ENCODE results near the gene FMOD. TPM values are rescaled to one million over a fixed set of nuclear protein-coding genes. Genes with fewer than 3 reads are reported as not detected.
A peak's percentile ranks its signal among the peaks of the same experiment; 100 is the strongest.

The FMOD gene
- total and polyA plus RNA-seq, 4 donors = 16.5 to 93.4 (median 32.8) TPM

- Histone ChIP-seq H3K4me1 (ENCODE audit: control insufficient read depth in 5 of 5, insufficient read depth in 5 of 5, low read length in 5 of 5) (peaks cover 2 to 18% (median 10%) of the 10 kb centered on the region in 5 donors), H3K9ac (ENCODE audit: insufficient read depth in 1 of 2, low read length in 2 of 2) (no peak overlapping the region), H3K9me3 (ENCODE audit: control insufficient read depth in 4 of 4, insufficient read depth in 3 of 4, low read length in 3 of 4) (no peaks in the 10 kb centered on the region), H3K4me3 (no peak overlapping the region), H3K27me3 (ENCODE audit: control insufficient read depth in 3 of 3, insufficient read depth in 3 of 3, low read length in 2 of 3) (no peaks in the 10 kb centered on the region), H3K36me3 (ENCODE audit: control insufficient read depth in 4 of 4, insufficient read depth in 4 of 4, low read length in 4 of 4) (no peaks in the 10 kb centered on the region), H3K27ac (ENCODE audit: low read depth in 1 of 2, low read length in 1 of 2) (no peak overlapping the region)
- DNase-seq (peak in 1 of 3 donors; percentile 34), ATAC-seq (ENCODE audit: insufficient read depth, low FRiP score) (no peak)
- TF ChIP-seq, protein P1, sequence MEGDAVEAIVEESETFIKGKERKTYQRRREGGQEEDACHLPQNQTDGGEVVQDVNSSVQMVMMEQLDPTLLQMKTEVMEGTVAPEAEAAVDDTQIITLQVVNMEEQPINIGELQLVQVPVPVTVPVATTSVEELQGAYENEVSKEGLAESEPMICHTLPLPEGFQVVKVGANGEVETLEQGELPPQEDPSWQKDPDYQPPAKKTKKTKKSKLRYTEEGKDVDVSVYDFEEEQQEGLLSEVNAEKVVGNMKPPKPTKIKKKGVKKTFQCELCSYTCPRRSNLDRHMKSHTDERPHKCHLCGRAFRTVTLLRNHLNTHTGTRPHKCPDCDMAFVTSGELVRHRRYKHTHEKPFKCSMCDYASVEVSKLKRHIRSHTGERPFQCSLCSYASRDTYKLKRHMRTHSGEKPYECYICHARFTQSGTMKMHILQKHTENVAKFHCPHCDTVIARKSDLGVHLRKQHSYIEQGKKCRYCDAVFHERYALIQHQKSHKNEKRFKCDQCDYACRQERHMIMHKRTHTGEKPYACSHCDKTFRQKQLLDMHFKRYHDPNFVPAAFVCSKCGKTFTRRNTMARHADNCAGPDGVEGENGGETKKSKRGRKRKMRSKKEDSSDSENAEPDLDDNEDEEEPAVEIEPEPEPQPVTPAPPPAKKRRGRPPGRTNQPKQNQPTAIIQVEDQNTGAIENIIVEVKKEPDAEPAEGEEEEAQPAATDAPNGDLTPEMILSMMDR (IDR thresholded peaks at IDR 0.05; ENCODE audit: control extremely low read depth, extremely low read depth) = no peak
- 48 to 73% methylated on average over 1 of the region's 1 CpG for WGBS, 2 donors
These were observed 55.1 kb downstream of the FMOD start for GRCh38 chr1:203295796-203296195.

GRCh38 chr1:203291201-203292096, 59.5 kb downstream of the FMOD start:
- Histone ChIP-seq H3K9me3 (ENCODE audit: control insufficient read depth in 4 of 4, insufficient read depth in 3 of 4, low read length in 3 of 4) (no peaks in the 10 kb centered on the region), H3K4me3 (no peak overlapping the region), H3K36me3 (ENCODE audit: control insufficient read depth in 4 of 4, insufficient read depth in 4 of 4, low read length in 4 of 4) (no peaks in the 10 kb centered on the region), H3K27ac (ENCODE audit: low read depth in 1 of 2, low read length in 1 of 2) (peak overlapping the region; percentile 93 to 96), H3K9ac (ENCODE audit: insufficient read depth in 1 of 2, low read length in 2 of 2) (peak overlapping the region in 1 of 2 donors; percentile 59), H3K27me3 (ENCODE audit: control insufficient read depth in 3 of 3, insufficient read depth in 3 of 3, low read length in 2 of 3) (no peaks in the 10 kb centered on the region), H3K4me1 (ENCODE audit: control insufficient read depth in 5 of 5, insufficient read depth in 5 of 5, low read length in 5 of 5) (peaks cover 18 to 43% (median 35%) of the 10 kb centered on the region in 5 donors)
- TF ChIP-seq, protein P1 (IDR thresholded peaks at IDR 0.05; ENCODE audit: control extremely low read depth, extremely low read depth) = no peak
- WGBS, 2 donors = 77 to 80% methylated on average over 17 of the region's 17 CpGs
- DNase-seq = peak in 2 of 3 donors; percentile 40 to 50
- no peak for ATAC-seq (ENCODE audit: insufficient read depth, low FRiP score)

Small RNA genes within 50 kb of the gene (small RNA-seq; reads per million reads assigned to genes)
- not detected for gene AL359837.1 (ENCODE audit: low replicate concordance)
- gene RNU6-487P (ENCODE audit: low replicate concordance) = not detected

Other genes with a start within 250 kb of the FMOD start
- gene ADORA1, start 223.4 kb downstream of the FMOD start, total RNA-seq = 1 to 10 TPM in 1 of 2 donors, under 1 TPM in 1; 0.57 to 2.3 TPM
- under 1 TPM; 0.77 to 0.81 TPM for gene ADORA1, start 223.4 kb downstream of the FMOD start, polyA plus RNA-seq
- gene MYBPH, start 175.3 kb downstream of the FMOD start, total RNA-seq = not detected
- under 1 TPM; 0.16 to 0.41 TPM for gene MYBPH, start 175.3 kb downstream of the FMOD start, polyA plus RNA-seq
- gene CHI3L1, start 164.4 kb downstream of the FMOD start, total RNA-seq = 10 to 100 TPM; 46.4 to 98.6 TPM
- 100 to 1,000 TPM; 122 to 169 TPM for gene CHI3L1, start 164.4 kb downstream of the FMOD start, polyA plus RNA-seq
- 1 to 10 TPM in 1 of 2 donors, under 1 TPM in 1; 0.89 to 1.6 TPM for gene CHIT1, start 121.4 kb downstream of the FMOD start, total RNA-seq
- gene CHIT1, start 121.4 kb downstream of the FMOD start, polyA plus RNA-seq = 1 to 10 TPM; 2.3 to 4.9 TPM
- gene BTG2, start 45.6 kb downstream of the FMOD start, total RNA-seq = 100 to 1,000 TPM in 1 of 2 donors, 10 to 100 TPM in 1; 51.7 to 118 TPM
- 10 to 100 TPM; 29.1 to 95.4 TPM for gene BTG2, start 45.6 kb downstream of the FMOD start, polyA plus RNA-seq
- 10 to 100 TPM in 1 of 2 donors, 1 to 10 TPM in 1; 2.0 to 18.9 TPM for gene PRELP, start 124.7 kb upstream of the FMOD start, total RNA-seq
- 10 to 100 TPM in 1 of 2 donors, 1 to 10 TPM in 1; 8.3 to 26.0 TPM for gene PRELP, start 124.7 kb upstream of the FMOD start, polyA plus RNA-seq
- not detected for gene OPTC, start 143.0 kb upstream of the FMOD start, total RNA-seq
- not detected for gene OPTC, start 143.0 kb upstream of the FMOD start, polyA plus RNA-seq

All from lung (tissue), 13 donors.